Hepatocyte (in vitro differentiated cells): ENCODE results near the gene SLC25A29. TPM values are rescaled to one million over a fixed set of nuclear protein-coding genes. Genes with fewer than 3 reads are reported as not detected.

ENCODE experiments used
- DNase-seq: peaks from one replicate; pipeline ENCODE4 v3.0.0-alpha.2; 2016; ENCODE audit warnings: low spot score
- H2AFZ ChIP-seq: fragments of 200-600 bp; sonication (generic); 2 replicates; pipeline ENCODE4 v1.6.0; 2016; ENCODE audit warnings: antibody characterized with exemption, mild to moderate bottlenecking
- H3K27ac ChIP-seq: fragments of 200-600 bp; sonication (generic); 2 replicates; pipeline ENCODE4 v1.5.1; 2016; ENCODE audit warnings: mild to moderate bottlenecking
- H3K27me3 ChIP-seq: fragments of 200-600 bp; sonication (generic); 2 replicates; pipeline ENCODE4 v1.6.1; 2016
- H3K36me3 ChIP-seq: fragments of 200-600 bp; sonication (generic); replicated peaks from 2 replicates; pipeline ENCODE4 v1.5.1; 2016; ENCODE audit warnings: low read depth; ENCODE audit not compliant: insufficient read depth
- H3K4me1 ChIP-seq: fragments of 200-600 bp; sonication (generic); 2 replicates; pipeline ENCODE4 v1.5.1; 2016; ENCODE audit warnings: mild to moderate bottlenecking, moderate library complexity; ENCODE audit not compliant: insufficient read depth
- H3K4me2 ChIP-seq: fragments of 200-600 bp; sonication (generic); 2 replicates; pipeline ENCODE4 v1.6.0; 2016
- H3K4me3 ChIP-seq: fragments of 200-600 bp; sonication (generic); 2 replicates; pipeline ENCODE4 v1.5.1; 2016; ENCODE audit warnings: mild to moderate bottlenecking
- H3K79me2 ChIP-seq: fragments of 200-600 bp; sonication (generic); 2 replicates; pipeline ENCODE4 v1.6.0; 2017; ENCODE audit warnings: mild to moderate bottlenecking
- H3K9me2 ChIP-seq: fragments of 200-600 bp; sonication (generic); replicated peaks from 2 replicates; pipeline ENCODE4 v1.6.0; 2017; ENCODE audit warnings: mild to moderate bottlenecking; ENCODE audit not compliant: insufficient read depth
- H3K9me3 ChIP-seq: fragments of 200-600 bp; sonication (generic); 2 replicates; pipeline ENCODE4 v1.5.1; 2016; ENCODE audit warnings: low read depth, mild to moderate bottlenecking
- H4K20me1 ChIP-seq: fragments of 200-600 bp; sonication (generic); 2 replicates; pipeline ENCODE4 v1.6.0; 2016; ENCODE audit warnings: mild to moderate bottlenecking; ENCODE audit not compliant: insufficient read depth, poor library complexity, severe bottlenecking
- CTCF ChIP-seq: fragments of 200-600 bp; sonication (generic); IDR thresholded peaks from 2 replicates; pipeline ENCODE4 v1.5.1; 2016; ENCODE audit warnings: antibody characterized with exemption, mild to moderate bottlenecking; ENCODE audit not compliant: poor library complexity
- EZH2 ChIP-seq: fragments of 200-600 bp; sonication (generic); IDR thresholded peaks from 2 replicates; pipeline ENCODE4 v1.6.1; 2016; ENCODE audit warnings: antibody characterized with exemption, mild to moderate bottlenecking, borderline replicate concordance
- EZH2phosphoT487 ChIP-seq: fragments of 200-600 bp; sonication (generic); IDR thresholded peaks from one replicate; pipeline ENCODE4 v1.6.1; 2018; ENCODE audit warnings: antibody characterized with exemption, mild to moderate bottlenecking, low read depth, moderate library complexity; ENCODE audit not compliant: unreplicated experiment, severe bottlenecking
- WGBS: methylation state at CpG from one replicate; pipeline ENCODE4 v1.1.6; 2016; ENCODE audit warnings: low lambda C conversion rate; ENCODE audit errors: missing lambda C conversion rate; 5-methylcytosine and 5-hydroxymethylcytosine counted together
- polyA plus RNA-seq: library from polyadenylated mRNA; unstranded; fragments of >200 nt; fragmentation: Nextera tagmentation; extraction: Ambion mirVana; gene quantifications from 2 replicates; pipeline ENCODE4 v1.2.1, GENCODE V29; 2016
- total RNA-seq: library from RNA; depleted of rRNA; stranded (reverse); fragments of >200 nt; gene quantifications from 2 replicates; pipeline ENCODE4 v1.2.3, GENCODE V29; 2014

The SLC25A29 gene
- total and polyA plus RNA-seq, 2 experiments from 2014 or later: 73.1 to 90.1 TPM

- DNase-seq: no peak
- no peak for TF ChIP-seq EZH2
- TF ChIP-seq EZH2phosphoT487: no peak
- TF ChIP-seq CTCF: no peak
- Histone ChIP-seq H4K20me1 (no peaks in the 10 kb centered on the region), H3K9me3 (no peaks in the 10 kb centered on the region), H3K27ac (no peak overlapping the region), H3K79me2 (no peaks in the 10 kb centered on the region), H3K27me3 (no peaks in the 10 kb centered on the region), H3K9me2 (no peaks in the 10 kb centered on the region), H3K4me2 (no peak overlapping the region), H3K36me3 (no peaks in the 10 kb centered on the region), H3K4me3 (no peak overlapping the region), H3K4me1 (peaks cover 4% of the 10 kb centered on the region), H2AFZ (no peak overlapping the region)
- WGBS: 90% methylated on average over 18 of the region's 18 CpGs
These were observed 30.6 kb upstream of the SLC25A29 start for GRCh38 chr14:100336618-100337530.

DNA sequence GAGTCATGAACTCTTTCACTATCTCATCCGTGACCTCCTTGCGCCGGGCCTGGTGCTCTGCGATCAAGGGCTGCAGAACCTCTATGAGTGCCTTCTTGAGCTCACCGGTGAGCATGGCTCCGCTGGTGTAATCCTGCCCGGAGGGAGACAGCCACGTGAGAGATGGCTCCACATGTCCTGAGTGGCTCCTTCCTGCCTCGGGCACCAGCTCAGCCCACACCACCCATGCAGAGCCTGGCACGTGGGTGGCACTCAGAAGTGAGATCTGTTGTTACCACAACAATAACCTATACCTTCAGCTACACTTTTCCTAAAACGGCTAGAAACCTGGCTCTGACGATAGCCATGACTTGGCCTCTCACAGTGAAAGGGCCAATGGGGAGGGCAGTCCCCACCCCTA, 28.7 kb upstream of the SLC25A29 start:
- H2AFZ ChIP-seq: no peak overlapping the region
- no peaks in the 10 kb centered on the region for H3K9me2 ChIP-seq
- H3K27me3 ChIP-seq: no peaks in the 10 kb centered on the region
- WGBS: 96% methylated on average over 12 of the region's 12 CpGs
- TF ChIP-seq EZH2phosphoT487: no peak
- DNase-seq: no peak
- H3K4me2 ChIP-seq: no peak overlapping the region
- H3K4me1 ChIP-seq: no peaks in the 10 kb centered on the region
- no peak overlapping the region for H3K27ac ChIP-seq
- no peaks in the 10 kb centered on the region for H3K36me3 ChIP-seq
- no peaks in the 10 kb centered on the region for H3K9me3 ChIP-seq
- no peaks in the 10 kb centered on the region for H3K79me2 ChIP-seq
- H3K4me3 ChIP-seq: no peak overlapping the region
- no peaks in the 10 kb centered on the region for H4K20me1 ChIP-seq

DNA sequence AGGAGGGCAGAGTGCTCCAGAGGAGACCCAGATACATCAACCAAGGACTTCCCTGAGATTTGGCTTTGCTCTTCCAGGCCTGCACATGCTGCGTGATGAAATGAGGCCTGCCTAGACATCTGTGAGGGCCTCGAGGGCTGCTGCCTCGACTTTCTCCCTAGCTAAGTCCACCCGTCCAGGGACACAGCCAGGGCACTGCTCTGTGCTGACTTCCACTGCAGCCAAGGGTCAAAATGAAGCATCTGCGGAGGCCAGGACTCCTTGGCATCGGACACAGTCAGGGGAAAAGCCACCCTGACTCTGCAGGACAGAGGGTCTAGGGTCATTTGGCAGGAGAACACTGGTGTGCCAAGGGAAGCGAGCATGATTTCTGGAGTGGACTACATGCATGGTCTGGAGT, 27.6 kb upstream of the SLC25A29 start:
- Histone ChIP-seq H3K4me1 (no peaks in the 10 kb centered on the region), H3K27me3 (no peaks in the 10 kb centered on the region), H3K9me3 (no peaks in the 10 kb centered on the region), H3K4me3 (no peak overlapping the region), H3K27ac (no peak overlapping the region), H3K4me2 (no peak overlapping the region), H3K9me2 (no peaks in the 10 kb centered on the region), H4K20me1 (no peaks in the 10 kb centered on the region), H3K79me2 (no peaks in the 10 kb centered on the region), H3K36me3 (no peaks in the 10 kb centered on the region), H2AFZ (no peak overlapping the region)
- no peak for TF ChIP-seq CTCF
- TF ChIP-seq EZH2phosphoT487: no peak
- no peak for DNase-seq
- WGBS: 89% methylated on average over 7 of the region's 7 CpGs

DNA sequence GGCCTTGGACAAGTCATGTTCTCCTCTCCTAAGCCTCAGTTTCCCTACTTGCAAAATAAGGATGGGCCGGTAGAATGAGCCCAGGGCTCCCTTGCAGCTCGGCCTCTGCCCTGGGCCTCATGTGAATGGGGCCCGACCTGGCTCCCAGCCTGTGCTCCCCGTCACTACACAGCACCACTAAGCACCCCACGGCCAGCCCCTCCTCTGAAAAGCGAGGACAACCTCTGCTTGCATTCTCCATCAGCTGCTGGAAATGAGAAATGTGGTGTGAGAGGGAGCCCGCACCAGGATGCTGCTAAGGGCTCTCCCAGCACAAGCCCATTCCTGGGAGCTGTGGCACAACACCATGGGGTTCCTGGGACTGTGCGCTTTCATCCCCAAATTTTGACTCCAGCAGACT, 27.1 kb upstream of the SLC25A29 start:
- no peaks in the 10 kb centered on the region for H3K9me2 ChIP-seq
- 100% methylated on average over 8 of the region's 8 CpGs for WGBS
- TF ChIP-seq CTCF: no peak
- no peak for TF ChIP-seq EZH2phosphoT487
- TF ChIP-seq EZH2: no peak
- no peak overlapping the region for H3K27ac ChIP-seq
- no peaks in the 10 kb centered on the region for H3K4me1 ChIP-seq
- H3K4me2 ChIP-seq: no peak overlapping the region
- H3K4me3 ChIP-seq: no peak overlapping the region
- DNase-seq: no peak
- H2AFZ ChIP-seq: no peak overlapping the region
- H3K79me2 ChIP-seq: no peaks in the 10 kb centered on the region
- no peaks in the 10 kb centered on the region for H3K36me3 ChIP-seq
- no peaks in the 10 kb centered on the region for H3K27me3 ChIP-seq
- no peaks in the 10 kb centered on the region for H4K20me1 ChIP-seq
- H3K9me3 ChIP-seq: no peaks in the 10 kb centered on the region
